HG03520 (cell line): ENCODE data around the gene SSUH2.

Experiments used
- ATAC-seq: cut with Tn5 transposase; IDR thresholded peaks from one replicate; pipeline ENCODE4 v1.9.1; 2021; ENCODE audit warnings: mild to moderate bottlenecking, moderate library complexity; ENCODE audit not compliant: unreplicated experiment

The SSUH2 gene

GRCh38 chr3:8618950-8619349 is 25.6 kb downstream of the SSUH2 start:
- no peak for ATAC-seq

GRCh38 chr3:8617921-8618320 is 26.7 kb downstream of the SSUH2 start:
- ATAC-seq: no peak

- no peak for ATAC-seq
Measured at GRCh38 chr3:8610951-8611350, 33.6 kb downstream of the SSUH2 start.

- ATAC-seq: no peak
Measured at GRCh38 chr3:8608791-8609467, 35.7 kb downstream of the SSUH2 start.

GRCh38 chr3:8608041-8608790 is 36.4 kb downstream of the SSUH2 start:
- ATAC-seq: no peak

GRCh38 chr3:8607234-8608040 is 37.2 kb downstream of the SSUH2 start:
- ATAC-seq: peak; percentile 57

GRCh38 chr3:8606701-8607231 is 37.8 kb downstream of the SSUH2 start:
- no peak for ATAC-seq

GRCh38 chr3:8604988-8605387 is 39.6 kb downstream of the SSUH2 start:
- no peak for ATAC-seq

- ATAC-seq: no peak
Measured at GRCh38 chr3:8604006-8604405, 40.6 kb downstream of the SSUH2 start.

GRCh38 chr3:8603115-8603710 is 41.4 kb downstream of the SSUH2 start:
- ATAC-seq: no peak

- no peak for ATAC-seq
Measured at GRCh38 chr3:8600457-8600856, 44.1 kb downstream of the SSUH2 start.

GRCh38 chr3:8599146-8599545 is 45.5 kb downstream of the SSUH2 start:
- ATAC-seq: no peak

GRCh38 chr3:8597219-8597853 is 47.3 kb downstream of the SSUH2 start:
- ATAC-seq: no peak

GRCh38 chr3:8596321-8597218 is 48.0 kb downstream of the SSUH2 start:
- ATAC-seq: no peak

- ATAC-seq: no peak
Measured at GRCh38 chr3:8595695-8596115, 48.9 kb downstream of the SSUH2 start.

GRCh38 chr3:8595252-8595651 is 49.3 kb downstream of the SSUH2 start:
- ATAC-seq: no peak

GRCh38 chr3:8593021-8593827 is 51.4 kb downstream of the SSUH2 start:
- no peak for ATAC-seq

- ATAC-seq: no peak
Measured at GRCh38 chr3:8589880-8590556, 54.6 kb downstream of the SSUH2 start.
